Measurements from ENCODE around the gene DCAF7. TPM values are rescaled to one million over a fixed set of nuclear protein-coding genes. Genes with fewer than 3 reads are reported as not detected.

DCAF7 gene
- total RNA-seq, 4 donors from 2014 or later = 25.5 to 33.3 (median 28.2) TPM

DNA sequence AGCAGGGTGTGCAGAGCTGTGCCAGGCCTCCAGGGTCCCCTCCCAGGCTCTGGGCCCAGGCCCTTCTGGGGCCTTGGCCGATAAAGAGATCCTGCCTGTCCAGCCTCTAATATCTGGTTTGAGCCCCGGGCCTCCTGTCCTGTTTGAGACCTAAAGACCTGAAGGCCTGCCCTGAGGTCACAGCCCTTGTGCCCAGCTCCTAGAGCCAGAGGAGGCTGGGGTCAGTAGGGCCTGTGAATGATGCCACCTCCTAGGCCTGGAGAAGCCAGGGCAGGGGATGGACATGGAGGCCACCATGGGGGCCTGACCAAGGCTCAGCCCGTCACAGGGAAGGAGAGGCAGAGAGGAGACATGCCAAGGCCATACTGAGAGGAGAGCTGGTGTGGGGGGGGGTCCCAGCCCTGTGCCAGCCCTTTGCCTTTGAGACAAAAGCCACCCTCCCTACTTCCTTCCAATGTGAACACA lies 19.7 kb upstream of the DCAF7 start:
- H3K4me3 ChIP-seq = no peak overlapping the region
- 60 to 68% methylated on average over 1 to 3 of the region's 3 CpGs for WGBS, 2 donors

GRCh38 chr17:63531022-63531965 lies 19.0 kb upstream of the DCAF7 start:
- H3K36me3 ChIP-seq = no peaks in the 10 kb centered on the region
- TF ChIP-seq CTCF (IDR thresholded peaks at IDR 0.05) (no peak), EP300 (IDR thresholded peaks at IDR 0.05) (no peak), POLR2A (IDR thresholded peaks at IDR 0.05) (no peak)
- WGBS, 2 donors = 80 to 84% methylated on average over 10 of the region's 10 CpGs

More for the DNA sequence above, 19.7 kb upstream of the DCAF7 start:
- no peak overlapping the region for H3K27ac ChIP-seq
- no peak for DNase-seq (ENCODE audit: low spot score in 2 of 2)
- H3K36me3 ChIP-seq = no peaks in the 10 kb centered on the region
- peaks cover 0 to 5% of the 10 kb centered on the region in 2 donors for H3K27me3 ChIP-seq
- H3K9me3 ChIP-seq = no peaks in the 10 kb centered on the region
- no peak for TF ChIP-seq CTCF (IDR thresholded peaks at IDR 0.05)
- TF ChIP-seq EP300 (IDR thresholded peaks at IDR 0.05) = no peak
- TF ChIP-seq POLR2A (IDR thresholded peaks at IDR 0.05) = no peak
- H3K4me1 ChIP-seq = no peaks in the 10 kb centered on the region

DNA sequence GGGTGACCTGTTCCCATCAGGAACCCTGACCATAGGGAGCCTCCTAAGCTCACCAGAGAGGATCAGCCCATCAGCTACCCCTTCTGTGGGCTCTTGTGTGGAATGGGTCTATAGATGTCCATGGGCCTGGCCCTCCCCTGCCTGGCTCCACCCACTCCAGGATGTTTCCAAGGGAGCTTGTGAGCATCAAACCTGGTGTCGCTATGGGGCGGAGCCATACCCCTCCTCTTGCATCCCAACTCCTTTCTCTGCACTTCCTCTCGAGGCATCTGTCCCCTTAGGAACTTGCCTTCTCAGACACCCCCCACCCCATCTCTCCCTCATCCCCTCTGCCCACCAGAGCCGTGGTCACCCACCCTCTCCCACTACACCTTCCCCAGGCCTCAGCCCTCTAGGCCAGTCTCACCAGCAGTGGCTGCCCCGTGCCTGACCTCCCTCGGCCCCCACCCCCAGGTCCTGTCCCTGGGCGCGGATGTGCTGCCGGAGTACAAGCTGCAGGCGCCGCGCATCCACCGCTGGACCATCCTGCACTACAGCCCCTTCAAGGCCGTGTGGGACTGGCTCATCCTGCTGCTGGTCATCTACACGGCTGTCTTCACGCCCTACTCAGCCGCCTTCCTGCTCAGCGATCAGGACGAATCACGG lies 16.7 kb upstream of the DCAF7 start:
- Histone ChIP-seq H3K9me3 (no peaks in the 10 kb centered on the region), H3K27me3 (peaks cover 0 to 23% of the 10 kb centered on the region in 2 donors), H3K27ac (no peak overlapping the region), H3K36me3 (no peaks in the 10 kb centered on the region), H3K4me1 (peaks cover 0 to 9% (median 6%) of the 10 kb centered on the region in 4 donors), H3K4me3 (no peak overlapping the region)
- 85 to 88% methylated on average over 20 of the region's 20 CpGs for WGBS, 2 donors
- DNase-seq (ENCODE audit: low spot score in 2 of 2) = no peak
- TF ChIP-seq POLR2A (IDR thresholded peaks at IDR 0.05) = no peak

More at GRCh38 chr17:63531022-63531965, 19.0 kb upstream of the DCAF7 start:
- no peaks in the 10 kb centered on the region for H3K4me1 ChIP-seq
- DNase-seq (ENCODE audit: low spot score in 2 of 2) = no peak
- no peak overlapping the region for H3K27ac ChIP-seq
- H3K27me3 ChIP-seq = peaks cover 0 to 2% of the 10 kb centered on the region in 2 donors
- no peaks in the 10 kb centered on the region for H3K9me3 ChIP-seq
- no peak overlapping the region for H3K4me3 ChIP-seq

DNA sequence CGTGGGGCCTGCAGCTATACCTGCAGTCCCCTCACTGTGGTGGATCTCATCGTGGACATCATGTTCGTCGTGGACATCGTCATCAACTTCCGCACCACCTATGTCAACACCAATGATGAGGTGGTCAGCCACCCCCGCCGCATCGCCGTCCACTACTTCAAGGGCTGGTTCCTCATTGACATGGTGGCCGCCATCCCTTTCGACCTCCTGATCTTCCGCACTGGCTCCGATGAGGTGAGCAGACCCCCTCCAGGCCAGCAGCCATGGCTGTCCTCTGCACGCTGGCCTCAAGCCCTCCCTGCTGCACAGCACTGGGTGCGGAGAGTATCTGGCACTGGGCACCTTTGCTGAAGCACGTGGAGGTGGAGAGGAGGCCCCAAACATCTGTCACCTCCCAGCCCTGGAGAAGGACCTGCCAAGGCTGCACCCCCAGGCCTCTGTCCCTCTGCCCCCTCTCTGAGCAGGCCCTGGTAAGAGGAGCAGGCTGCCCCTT lies 16.2 kb upstream of the DCAF7 start:
- WGBS, 2 donors = 93 to 97% methylated on average over 14 to 17 of the region's 17 CpGs
- peaks cover 0 to 9% (median 6%) of the 10 kb centered on the region in 4 donors for H3K4me1 ChIP-seq
- no peak overlapping the region for H3K4me3 ChIP-seq
- peaks cover 0 to 28% of the 10 kb centered on the region in 2 donors for H3K27me3 ChIP-seq
- no peaks in the 10 kb centered on the region for H3K36me3 ChIP-seq
- H3K27ac ChIP-seq = no peak overlapping the region
- no peak for DNase-seq (ENCODE audit: low spot score in 2 of 2)
- TF ChIP-seq EP300 (IDR thresholded peaks at IDR 0.05) = no peak
- TF ChIP-seq CTCF (IDR thresholded peaks at IDR 0.05) = no peak
- TF ChIP-seq POLR2A (IDR thresholded peaks at IDR 0.05) = no peak
- no peaks in the 10 kb centered on the region for H3K9me3 ChIP-seq

GRCh38 chr17:63534816-63535455 lies 15.3 kb upstream of the DCAF7 start:
- TF ChIP-seq POLR2A (IDR thresholded peaks at IDR 0.05) (no peak), EP300 (IDR thresholded peaks at IDR 0.05) (no peak), CTCF (IDR thresholded peaks at IDR 0.05) (no peak)
- no peaks in the 10 kb centered on the region for H3K36me3 ChIP-seq
- peaks cover 0 to 9% (median 6%) of the 10 kb centered on the region in 4 donors for H3K4me1 ChIP-seq
- peaks cover 0 to 36% of the 10 kb centered on the region in 2 donors for H3K27me3 ChIP-seq
- DNase-seq (ENCODE audit: low spot score in 2 of 2) = no peak
- WGBS, 2 donors = 82 to 88% methylated on average over 13 of the region's 13 CpGs
- no peak overlapping the region for H3K27ac ChIP-seq
- no peaks in the 10 kb centered on the region for H3K9me3 ChIP-seq
- H3K4me3 ChIP-seq = no peak overlapping the region
